IMR-90 (cell line): ENCODE measurements around the gene MGAT4C.

ENCODE experiments used
- MAFK ChIP-seq: IDR thresholded peaks from 2 replicates; pipeline ENCODE4 v1.6.1; 2012; ENCODE audit warnings: low read depth, low read length, improper control_type of control experiment
- NFE2L2 ChIP-seq: fragments of 150-350 bp; IDR thresholded peaks from 2 replicates; pipeline ENCODE4 v1.6.1; 2016; ENCODE audit warnings: low read depth, mild to moderate bottlenecking, low read length
- POLR2A ChIP-seq: IDR thresholded peaks from 2 replicates; pipeline ENCODE4 v1.6.1; 2012; ENCODE audit warnings: mild to moderate bottlenecking, low read depth, low read length
- TF ChIP-seq, protein P1 (sequence below): conservative IDR thresholded peaks from 2 replicates; pipeline ENCODE4 v1.5.1; 2012; ENCODE audit warnings: mild to moderate bottlenecking, low read depth, low read length, improper control_type of control experiment

DNA sequence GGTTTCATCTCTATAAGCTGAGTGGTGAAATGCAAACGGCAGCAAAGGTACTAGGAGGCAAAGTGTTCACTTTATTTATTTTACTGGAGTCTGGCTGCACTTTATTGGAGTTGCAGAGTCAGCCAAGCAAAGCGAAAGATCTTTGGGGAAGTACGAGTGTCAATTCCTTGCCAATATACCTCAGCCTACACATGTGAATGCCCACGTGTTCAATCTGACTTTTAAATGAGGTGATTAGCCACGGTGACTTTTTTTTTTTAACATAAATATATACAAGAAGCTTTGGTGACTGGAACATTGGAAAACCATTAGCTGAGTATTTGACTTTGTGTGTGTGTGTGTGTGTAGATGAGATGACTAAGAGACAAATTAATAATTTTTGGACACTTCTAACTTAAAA, 203.3 kb downstream of the MGAT4C start:
- TF ChIP-seq, protein P1, sequence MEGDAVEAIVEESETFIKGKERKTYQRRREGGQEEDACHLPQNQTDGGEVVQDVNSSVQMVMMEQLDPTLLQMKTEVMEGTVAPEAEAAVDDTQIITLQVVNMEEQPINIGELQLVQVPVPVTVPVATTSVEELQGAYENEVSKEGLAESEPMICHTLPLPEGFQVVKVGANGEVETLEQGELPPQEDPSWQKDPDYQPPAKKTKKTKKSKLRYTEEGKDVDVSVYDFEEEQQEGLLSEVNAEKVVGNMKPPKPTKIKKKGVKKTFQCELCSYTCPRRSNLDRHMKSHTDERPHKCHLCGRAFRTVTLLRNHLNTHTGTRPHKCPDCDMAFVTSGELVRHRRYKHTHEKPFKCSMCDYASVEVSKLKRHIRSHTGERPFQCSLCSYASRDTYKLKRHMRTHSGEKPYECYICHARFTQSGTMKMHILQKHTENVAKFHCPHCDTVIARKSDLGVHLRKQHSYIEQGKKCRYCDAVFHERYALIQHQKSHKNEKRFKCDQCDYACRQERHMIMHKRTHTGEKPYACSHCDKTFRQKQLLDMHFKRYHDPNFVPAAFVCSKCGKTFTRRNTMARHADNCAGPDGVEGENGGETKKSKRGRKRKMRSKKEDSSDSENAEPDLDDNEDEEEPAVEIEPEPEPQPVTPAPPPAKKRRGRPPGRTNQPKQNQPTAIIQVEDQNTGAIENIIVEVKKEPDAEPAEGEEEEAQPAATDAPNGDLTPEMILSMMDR, result no peak
- TF ChIP-seq NFE2L2 (no peak), POLR2A (no peak), MAFK (no peak)
